Endothelial cell of umbilical vein (primary cell): ENCODE measurements around the gene XRRA1. TPM values are rescaled to one million over a fixed set of nuclear protein-coding genes. Genes with fewer than 3 reads are reported as not detected.

Experiments
- BruUV-seq: library from RNA; stranded (reverse); fragments of 400-500 nt; replicated peaks from 2 replicates; lab custom pipeline; 2021; lab: Mats Ljungman, UMichigan
- CTCF ChIA-PET: fragments of 300-600, 350-600 bp; sonication (Branson Sonifier 250); formaldehyde crosslinking; loops from one replicate; lab custom pipeline; 2021; ENCODE audit warnings: antibody characterized with exemption, inconsistent platforms; lab: Charles Lee
- POLR2A ChIA-PET: fragments of 300-600, 350-600 bp; sonication (Branson Sonifier 250); formaldehyde crosslinking; loops from one replicate; lab custom pipeline; 2021; ENCODE audit warnings: antibody characterized with exemption, inconsistent platforms; lab: Charles Lee
- DNase-seq: peaks from one replicate; pipeline ENCODE4 v3.0.0-alpha.2; 2011; ENCODE audit warnings: low read depth, low spot score
- FAIRE-seq: peaks from 2 replicates; lab custom pipeline; 2011; peaks lifted over from hg19 to GRCh38; lab: Jason Lieb, UNC
- H2AFZ ChIP-seq: 2 replicates; pipeline ENCODE4 v1.6.0; 2012; ENCODE audit warnings: low read depth, low read length, control low read depth, inconsistent platforms
- H3K27ac ChIP-seq: 2 replicates; pipeline ENCODE4 v1.5.1; 2011; ENCODE audit warnings: low read depth, mild to moderate bottlenecking, control low read depth, low read length, moderate library complexity; ENCODE audit not compliant: insufficient read depth
- H3K27me3 ChIP-seq, 2 experiments: 2 replicates each; pipeline versions ENCODE4 v1.6.0 to v1.6.1; 2011; ENCODE audit warnings: low read length in 2 of 2, mixed read lengths in 1 of 2; ENCODE audit not compliant: control insufficient read depth in 2 of 2, insufficient read depth in 2 of 2
- H3K36me3 ChIP-seq, 2 experiments: 2 replicates in 1 of 2; 3 replicates in 1 of 2; pipeline ENCODE4 v1.5.1; 2011; ENCODE audit warnings: low read length in 2 of 2, mild to moderate bottlenecking in 1 of 2, moderate library complexity in 1 of 2; ENCODE audit not compliant: control insufficient read depth in 2 of 2, insufficient read depth in 2 of 2; ENCODE audit errors: extremely low read depth in 1 of 2
- H3K4me1 ChIP-seq: 3 replicates; pipeline ENCODE4 v1.5.1; 2011; ENCODE audit warnings: mild to moderate bottlenecking, low read length; ENCODE audit not compliant: control insufficient read depth, insufficient read depth; ENCODE audit errors: extremely low read depth
- H3K4me2 ChIP-seq: 2 replicates; pipeline ENCODE4 v1.6.1; 2011; ENCODE audit warnings: low read length, control low read depth, mixed read lengths; ENCODE audit not compliant: insufficient read depth
- H3K4me3 ChIP-seq, 3 experiments: fragments of 200-600 bp in 1 of 3; sonication (generic), shearing (Covaris generic) in 1 of 3; replicated peaks in 1 of 3; 2 replicates each; pipeline ENCODE4 v1.5.1; 2011 to 2016; ENCODE audit warnings: control low read depth in 3 of 3, low read length in 3 of 3, mild to moderate bottlenecking in 2 of 3, inconsistent platforms in 1 of 3, low read depth in 1 of 3, moderate library complexity in 1 of 3; ENCODE audit not compliant: insufficient read depth in 1 of 3
- H3K79me2 ChIP-seq: 2 replicates; pipeline ENCODE4 v1.6.0; 2012; ENCODE audit warnings: low read length, inconsistent platforms; ENCODE audit not compliant: control insufficient read depth, insufficient read depth
- H3K9ac ChIP-seq: replicated peaks from 2 replicates; pipeline ENCODE3; 2011; ENCODE audit warnings: low read length, control low read depth; ENCODE audit not compliant: insufficient read depth; ENCODE audit errors: extremely low read depth
- H3K9me1 ChIP-seq: replicated peaks from 3 replicates; pipeline ENCODE4 v1.6.0; 2011; ENCODE audit warnings: mild to moderate bottlenecking, low read length; ENCODE audit not compliant: control insufficient read depth, insufficient read depth; ENCODE audit errors: extremely low read depth
- H3K9me3 ChIP-seq: replicated peaks from 2 replicates; pipeline ENCODE4 v1.5.1; 2012; ENCODE audit warnings: low read length, inconsistent platforms; ENCODE audit not compliant: control insufficient read depth, insufficient read depth
- H4K20me1 ChIP-seq: replicated peaks from 2 replicates; pipeline ENCODE3; 2011; ENCODE audit warnings: mild to moderate bottlenecking, low read length; ENCODE audit not compliant: control insufficient read depth, insufficient read depth; ENCODE audit errors: extremely low read depth
- CTCF ChIP-seq, 2 donors: IDR thresholded peaks; 1 replicate in 1 of 2; 2 replicates in 1 of 2; pipeline ENCODE4 v1.5.1; 2011; ENCODE audit warnings: low read length in 2 of 2, mild to moderate bottlenecking in 2 of 2, moderate library complexity in 2 of 2, control low read depth in 1 of 2, inconsistent platforms in 1 of 2, low read depth in 1 of 2; ENCODE audit not compliant: insufficient read depth in 1 of 2; ENCODE audit errors: extremely low read depth in 1 of 2
- EZH2 ChIP-seq: IDR thresholded peaks from 2 replicates; pipeline ENCODE4 v1.6.1; 2012; ENCODE audit warnings: borderline replicate concordance, low read depth, mild to moderate bottlenecking, moderate library complexity, low read length, inconsistent platforms; ENCODE audit not compliant: severe bottlenecking
- FOS ChIP-seq: IDR thresholded peaks from 2 replicates; pipeline ENCODE4 v1.6.1; 2011; ENCODE audit warnings: mild to moderate bottlenecking, low read length, moderate library complexity, borderline replicate concordance; ENCODE audit not compliant: insufficient read depth
- GATA2 ChIP-seq: IDR thresholded peaks from 2 replicates; pipeline ENCODE4 v1.7.0; 2011; ENCODE audit warnings: low read depth, mild to moderate bottlenecking, moderate library complexity, mixed read lengths, low read length; ENCODE audit not compliant: insufficient read length, insufficient read depth
- JUN ChIP-seq: IDR thresholded peaks from 2 replicates; pipeline ENCODE4 v1.6.1; 2011; ENCODE audit warnings: borderline replicate concordance, low read depth; ENCODE audit not compliant: insufficient read length, insufficient read depth
- MAX ChIP-seq: IDR thresholded peaks from 2 replicates; pipeline ENCODE4 v1.6.1; 2011; ENCODE audit not compliant: insufficient read depth, insufficient read length
- MYC ChIP-seq: IDR thresholded peaks from one replicate; pipeline ENCODE4 v1.6.1; 2011; ENCODE audit warnings: mild to moderate bottlenecking, low read depth, low read length
- POLR2A ChIP-seq: IDR thresholded peaks from 2 replicates; pipeline ENCODE4 v1.6.1; 2012; ENCODE audit warnings: low read depth, mild to moderate bottlenecking, control low read depth, low read length
- POLR2AphosphoS5 ChIP-seq: IDR thresholded peaks from 2 replicates; pipeline ENCODE4 v1.6.1; 2012; ENCODE audit warnings: low read depth, mild to moderate bottlenecking, control low read depth, low read length, moderate library complexity; ENCODE audit not compliant: insufficient read depth
- dilution Hi-C: fragments of 300-500 bp; cut with MboI; formaldehyde crosslinking; loops from one replicate; pipeline ENCODE4 v1.15.0; 2019; ENCODE audit warnings: low sequenced_read_pairs; ENCODE audit not compliant: extremely low pct_ligation_motif_present
- intact Hi-C: fragments of 100-400 bp; cut with micrococcal nuclease; formaldehyde crosslinking; loops from one replicate; pipeline ENCODE4 v1.10.0; 2022
- polyA plus RNA-seq, 4 experiments: library from polyadenylated mRNA; depleted of rRNA in 3 of 4; stranded (reverse) in 3 of 4; unstranded in 1 of 4; fragments of >200 nt; gene quantifications; 2 replicates each; pipeline versions ENCODE4 v1.2.1 to v1.2.3, GENCODE V29; 2011 to 2012; ENCODE audit warnings: missing spikeins in 1 of 4
- total RNA-seq: library from RNA; stranded (reverse); gene quantifications from 2 replicates; pipeline ENCODE4 v1.2.3, GENCODE V29; 2021

Gene XRRA1
- total and polyA plus RNA-seq, 2 donors (not counting 3 experiments of a cell fraction or from before 2014, with no cell fraction given): 8.6 to 11.2 TPM

GRCh38 chr11:74936087-74936486, 12.8 kb downstream of the XRRA1 start:
- TF ChIP-seq POLR2A (no peak), POLR2AphosphoS5 (no peak), GATA2 (no peak), MAX (no peak), MYC (no peak), JUN (no peak), EZH2 (no peak), CTCF (IDR thresholded peaks at IDR 0.05; ENCODE audit: extremely low read depth in 1 of 2, insufficient read depth in 1 of 2, low read depth in 1 of 2, low read length in 2 of 2) (no peak), FOS (no peak)
- Histone ChIP-seq H3K4me3 (no peak overlapping the region), H2AFZ (no peak overlapping the region), H3K36me3 (peaks cover 4 to 6% of the 10 kb centered on the region in 2 experiments), H3K27me3 (no peaks in the 10 kb centered on the region), H4K20me1 (no peaks in the 10 kb centered on the region), H3K9ac (no peak overlapping the region), H3K79me2 (no peaks in the 10 kb centered on the region), H3K27ac (no peak overlapping the region), H3K9me1 (no peaks in the 10 kb centered on the region), H3K9me3 (no peaks in the 10 kb centered on the region), H3K4me1 (peaks cover 32% of the 10 kb centered on the region), H3K4me2 (no peak overlapping the region)
- BruUV-seq: no TSS peak
- FAIRE-seq (no peak), DNase-seq (no peak)
- dilution Hi-C loops: no loop called here
- CTCF ChIA-PET: no interaction called here
- intact Hi-C loops: no loop called here
- POLR2A ChIA-PET: no interaction called here
